HEK293 (cell line): ENCODE data around the gene FLT3LG.

ENCODE experiments used
- CTCF ChIA-PET: fragments of 350-600 bp; formaldehyde crosslinking; extraction: SDS; loops from one replicate; lab custom pipeline; 2021; ENCODE audit warnings: antibody characterized with exemption; lab: Yijun Ruan, JAX
- POLR2A ChIA-PET: fragments of 300-600 bp; formaldehyde crosslinking; extraction: SDS; loops from one replicate; lab custom pipeline; 2020; ENCODE audit warnings: antibody characterized with exemption, inconsistent platforms; lab: Yijun Ruan, JAX
- H3K27ac ChIP-seq: fragments of 200-500 bp; sonication (Bioruptor generic); 2 replicates; pipeline ENCODE4 v1.5.1; 2014; ENCODE audit warnings: low read depth, low read length, control low read depth, inconsistent platforms; ENCODE audit errors: extremely low read depth
- H3K36me3 ChIP-seq, 2 experiments: fragments of 200-500 bp in 1 of 2; sonication (Bioruptor generic) in 1 of 2; 1 replicate in 1 of 2; 2 replicates in 1 of 2; pipeline ENCODE4 v1.5.1; 2014 to 2017; ENCODE audit warnings: inconsistent platforms in 2 of 2, low read length in 2 of 2; ENCODE audit not compliant: control insufficient read depth in 2 of 2, insufficient read depth in 1 of 2
- H3K4me1 ChIP-seq: fragments of 200-500 bp; sonication (Bioruptor generic); 2 replicates; pipeline ENCODE4 v1.5.1; 2014; ENCODE audit warnings: mild to moderate bottlenecking, low read length, inconsistent platforms; ENCODE audit not compliant: control insufficient read depth, insufficient read depth
- H3K4me3 ChIP-seq: 2 replicates; pipeline ENCODE4 v1.5.1; 2011; ENCODE audit warnings: low read depth, mild to moderate bottlenecking, control low read depth, low read length, moderate library complexity
- H3K9me3 ChIP-seq: fragments of 200-500 bp; sonication (Bioruptor generic); 2 replicates; pipeline ENCODE4 v1.5.1; 2014; ENCODE audit warnings: low read depth, low read length, inconsistent platforms; ENCODE audit not compliant: control insufficient read depth, insufficient read depth
- BCL11B ChIP-seq: fragments of 450-650 bp; formaldehyde crosslinking; IDR thresholded peaks from 2 replicates; pipeline ENCODE4 v1.5.1; 2016; ENCODE audit warnings: low read depth, missing biosample characterization, missing genetic modification characterization
- KLF10 ChIP-seq: fragments of 450-650 bp; IDR thresholded peaks from 2 replicates; pipeline ENCODE4 v1.5.1; 2018; ENCODE audit warnings: missing biosample characterization, mild to moderate bottlenecking, missing genetic modification characterization
- KLF9 ChIP-seq: fragments of 450-650 bp; formaldehyde crosslinking; IDR thresholded peaks from 2 replicates; pipeline ENCODE4 v1.5.1; 2016; ENCODE audit warnings: missing biosample characterization, missing genetic modification characterization, low read depth
- PBX3 ChIP-seq: sonication (generic); formaldehyde crosslinking; IDR thresholded peaks from 2 replicates; pipeline ENCODE4 v1.8.1; 2022; ENCODE audit warnings: mild to moderate bottlenecking, moderate library complexity, missing genetic modification reagents
- SP3 ChIP-seq: fragments of 450-650 bp; formaldehyde crosslinking; IDR thresholded peaks from 2 replicates; pipeline ENCODE4 v1.5.1; 2016; ENCODE audit warnings: missing biosample characterization, missing genetic modification characterization
- SP7 ChIP-seq: fragments of 450-650 bp; formaldehyde crosslinking; IDR thresholded peaks from 2 replicates; pipeline ENCODE4 v1.5.1; 2016; ENCODE audit warnings: missing biosample characterization, missing genetic modification characterization
- TRIM28 ChIP-seq: IDR thresholded peaks from 2 replicates; pipeline ENCODE4 v1.6.1; 2011; ENCODE audit warnings: low read length, control low read depth, borderline replicate concordance
- ZBTB1 ChIP-seq: fragments of 450-650 bp; formaldehyde crosslinking; IDR thresholded peaks from 2 replicates; pipeline ENCODE4 v1.5.1; 2016; ENCODE audit warnings: missing biosample characterization, missing genetic modification characterization
- ZBTB17 ChIP-seq: fragments of 450-650 bp; formaldehyde crosslinking; IDR thresholded peaks from 2 replicates; pipeline ENCODE4 v1.5.1; 2016; ENCODE audit warnings: missing biosample characterization, missing genetic modification characterization
- ZBTB48 ChIP-seq: fragments of 450-650 bp; formaldehyde crosslinking; IDR thresholded peaks from 2 replicates; pipeline ENCODE4 v1.5.1; 2016; ENCODE audit warnings: missing biosample characterization, missing genetic modification characterization
- ZFP69B ChIP-seq: fragments of 450-650 bp; formaldehyde crosslinking; IDR thresholded peaks from 2 replicates; pipeline ENCODE4 v1.5.1; 2016; ENCODE audit warnings: missing biosample characterization, missing genetic modification characterization
- ZNF157 ChIP-seq: fragments of 450-650 bp; formaldehyde crosslinking; IDR thresholded peaks from 2 replicates; pipeline ENCODE4 v1.5.1; 2016; ENCODE audit warnings: missing biosample characterization, missing genetic modification characterization
- ZNF174 ChIP-seq: fragments of 450-650 bp; formaldehyde crosslinking; IDR thresholded peaks from 2 replicates; pipeline ENCODE4 v1.5.0; 2017; ENCODE audit warnings: missing biosample characterization, mild to moderate bottlenecking, missing genetic modification characterization
- ZNF2 ChIP-seq: fragments of 450-650 bp; formaldehyde crosslinking; IDR thresholded peaks from 2 replicates; pipeline ENCODE4 v1.5.1; 2016; ENCODE audit warnings: missing biosample characterization, missing genetic modification characterization
- ZNF214 ChIP-seq: fragments of 450-650 bp; formaldehyde crosslinking; IDR thresholded peaks from 2 replicates; pipeline ENCODE4 v1.5.1; 2017; ENCODE audit warnings: missing biosample characterization, mild to moderate bottlenecking, missing genetic modification characterization, borderline replicate concordance
- ZNF239 ChIP-seq: fragments of 450-650 bp; formaldehyde crosslinking; IDR thresholded peaks from 2 replicates; pipeline ENCODE4 v1.5.1; 2016; ENCODE audit warnings: missing biosample characterization, missing genetic modification characterization
- ZNF311 ChIP-seq: fragments of 450-650 bp; formaldehyde crosslinking; IDR thresholded peaks from 2 replicates; pipeline ENCODE4 v1.5.1; 2017; ENCODE audit warnings: missing biosample characterization, missing genetic modification characterization, borderline replicate concordance
- ZNF335 ChIP-seq: fragments of 450-650 bp; formaldehyde crosslinking; conservative IDR thresholded peaks from 2 replicates; pipeline ENCODE4 v1.5.1; 2016; ENCODE audit warnings: missing biosample characterization, missing genetic modification characterization
- ZNF391 ChIP-seq: fragments of 450-650 bp; formaldehyde crosslinking; IDR thresholded peaks from 2 replicates; pipeline ENCODE4 v1.5.1; 2016; ENCODE audit warnings: low read depth, missing biosample characterization, missing genetic modification characterization, borderline replicate concordance
- ZNF426 ChIP-seq: fragments of 450-650 bp; formaldehyde crosslinking; IDR thresholded peaks from 2 replicates; pipeline ENCODE4 v1.5.1; 2017; ENCODE audit warnings: missing biosample characterization, missing genetic modification characterization, mild to moderate bottlenecking, inconsistent platforms, moderate library complexity
- ZNF518A ChIP-seq: fragments of 450-650 bp; formaldehyde crosslinking; conservative IDR thresholded peaks from 2 replicates; pipeline ENCODE4 v1.5.1; 2016; ENCODE audit warnings: low read depth, missing biosample characterization, missing genetic modification characterization
- ZNF544 ChIP-seq: fragments of 450-650 bp; formaldehyde crosslinking; IDR thresholded peaks from 2 replicates; pipeline ENCODE4 v1.5.0; 2017; ENCODE audit warnings: missing biosample characterization, missing genetic modification characterization
- ZNF580 ChIP-seq: fragments of 450-650 bp; formaldehyde crosslinking; IDR thresholded peaks from 2 replicates; pipeline ENCODE4 v1.5.1; 2016; ENCODE audit warnings: missing biosample characterization, missing genetic modification characterization
- ZNF629 ChIP-seq: fragments of 450-650 bp; formaldehyde crosslinking; IDR thresholded peaks from 2 replicates; pipeline ENCODE4 v1.5.1; 2017; ENCODE audit warnings: missing biosample characterization, missing genetic modification characterization
- ZNF660 ChIP-seq: fragments of 450-650 bp; IDR thresholded peaks from 2 replicates; pipeline ENCODE4 v1.5.1; 2018; ENCODE audit warnings: missing biosample characterization, mild to moderate bottlenecking, missing genetic modification characterization
- ZNF843 ChIP-seq: fragments of 450-650 bp; formaldehyde crosslinking; IDR thresholded peaks from 2 replicates; pipeline ENCODE4 v1.5.1; 2016; ENCODE audit warnings: missing biosample characterization, missing genetic modification characterization
- TF ChIP-seq, protein P1 (sequence below): fragments of 450-650 bp; formaldehyde crosslinking; IDR thresholded peaks from 2 replicates; pipeline ENCODE4 v1.5.1; 2016; ENCODE audit warnings: missing biosample characterization, missing genetic modification characterization
- TF ChIP-seq, protein P2 (sequence below): fragments of 450-650 bp; formaldehyde crosslinking; IDR thresholded peaks from 2 replicates; pipeline ENCODE4 v1.5.1; 2016; ENCODE audit warnings: missing biosample characterization, missing genetic modification characterization

FLT3LG gene

GRCh38 chr19:49506575-49507105 is 32.6 kb downstream of the FLT3LG start:
- Histone ChIP-seq H3K4me1 (no peaks in the 10 kb centered on the region; the same call in 1 of the 2 replicates), H3K9me3 (no peaks in the 10 kb centered on the region), H3K27ac (no peak overlapping the region), H3K36me3 (no peaks in the 10 kb centered on the region), H3K4me3 (no peak overlapping the region)
- ChIA-PET POLR2A (interaction anchor here (0.6 to 1.1 kb wide), 4 partner anchors 11 to 260 kb away, joined by 3 to 9 read pairs (median 4); partner anchors contain the start of genes AP2A1 and RPS11), CTCF (interaction anchor here (0.6 to 10.8 kb wide), 19 partner anchors 9 to 692 kb away, joined by 3 to 299 read pairs (median 5); no protein-coding TSS in a partner anchor)
- TF ChIP-seq ZNF660 (tag by site-specific recombination) (peak; percentile 40; the same call in 1 of the 2 replicates), ZFP69B (tag by site-specific recombination) (0 out of 2 replicates have a peak, but pooled peaks have one; percentile 19), ZNF239 (no peak), ZNF214 (no peak), ZNF157 (no peak), PBX3 (CRISPR knock-in tag) (no peak), ZNF629 (tag by site-specific recombination) (0 out of 2 replicates have a peak, but pooled peaks have one; percentile 16), ZNF335 (tag by site-specific recombination) (peak; percentile 29; the same call in 1 of the 2 replicates), ZNF426 (no peak), ZNF2 (tag by site-specific recombination) (peak; percentile 56; the same call in 1 of the 2 replicates), ZNF174 (tag by site-specific recombination) (no peak), ZNF518A (tag by site-specific recombination) (no peak), TRIM28 (no peak), KLF9 (tag by site-specific recombination) (no peak), ZBTB48 (tag by site-specific recombination) (peak; percentile 33; the same call in 1 of the 2 replicates), ZBTB1 (tag by site-specific recombination) (no peak), SP3 (peak; percentile 29; the same call in 1 of the 2 replicates), BCL11B (tag by site-specific recombination) (0 out of 2 replicates have a peak, but pooled peaks have one; percentile 3), KLF10 (tag by site-specific recombination) (no peak), ZNF580 (tag by site-specific recombination) (peak; percentile 35), ZNF843 (tag by site-specific recombination) (0 out of 2 replicates have a peak, but pooled peaks have one; percentile 15), ZNF391 (tag by site-specific recombination) (no peak), ZNF544 (tag by site-specific recombination) (no peak), SP7 (tag by site-specific recombination) (peak; percentile 58), ZNF311 (tag by site-specific recombination) (no peak), ZBTB17 (tag by site-specific recombination) (peak; percentile 4; the same call in 1 of the 2 replicates)
- TF ChIP-seq, protein P1, sequence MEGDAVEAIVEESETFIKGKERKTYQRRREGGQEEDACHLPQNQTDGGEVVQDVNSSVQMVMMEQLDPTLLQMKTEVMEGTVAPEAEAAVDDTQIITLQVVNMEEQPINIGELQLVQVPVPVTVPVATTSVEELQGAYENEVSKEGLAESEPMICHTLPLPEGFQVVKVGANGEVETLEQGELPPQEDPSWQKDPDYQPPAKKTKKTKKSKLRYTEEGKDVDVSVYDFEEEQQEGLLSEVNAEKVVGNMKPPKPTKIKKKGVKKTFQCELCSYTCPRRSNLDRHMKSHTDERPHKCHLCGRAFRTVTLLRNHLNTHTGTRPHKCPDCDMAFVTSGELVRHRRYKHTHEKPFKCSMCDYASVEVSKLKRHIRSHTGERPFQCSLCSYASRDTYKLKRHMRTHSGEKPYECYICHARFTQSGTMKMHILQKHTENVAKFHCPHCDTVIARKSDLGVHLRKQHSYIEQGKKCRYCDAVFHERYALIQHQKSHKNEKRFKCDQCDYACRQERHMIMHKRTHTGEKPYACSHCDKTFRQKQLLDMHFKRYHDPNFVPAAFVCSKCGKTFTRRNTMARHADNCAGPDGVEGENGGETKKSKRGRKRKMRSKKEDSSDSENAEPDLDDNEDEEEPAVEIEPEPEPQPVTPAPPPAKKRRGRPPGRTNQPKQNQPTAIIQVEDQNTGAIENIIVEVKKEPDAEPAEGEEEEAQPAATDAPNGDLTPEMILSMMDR (tag by site-specific recombination): peak; percentile 92
- TF ChIP-seq, protein P2, sequence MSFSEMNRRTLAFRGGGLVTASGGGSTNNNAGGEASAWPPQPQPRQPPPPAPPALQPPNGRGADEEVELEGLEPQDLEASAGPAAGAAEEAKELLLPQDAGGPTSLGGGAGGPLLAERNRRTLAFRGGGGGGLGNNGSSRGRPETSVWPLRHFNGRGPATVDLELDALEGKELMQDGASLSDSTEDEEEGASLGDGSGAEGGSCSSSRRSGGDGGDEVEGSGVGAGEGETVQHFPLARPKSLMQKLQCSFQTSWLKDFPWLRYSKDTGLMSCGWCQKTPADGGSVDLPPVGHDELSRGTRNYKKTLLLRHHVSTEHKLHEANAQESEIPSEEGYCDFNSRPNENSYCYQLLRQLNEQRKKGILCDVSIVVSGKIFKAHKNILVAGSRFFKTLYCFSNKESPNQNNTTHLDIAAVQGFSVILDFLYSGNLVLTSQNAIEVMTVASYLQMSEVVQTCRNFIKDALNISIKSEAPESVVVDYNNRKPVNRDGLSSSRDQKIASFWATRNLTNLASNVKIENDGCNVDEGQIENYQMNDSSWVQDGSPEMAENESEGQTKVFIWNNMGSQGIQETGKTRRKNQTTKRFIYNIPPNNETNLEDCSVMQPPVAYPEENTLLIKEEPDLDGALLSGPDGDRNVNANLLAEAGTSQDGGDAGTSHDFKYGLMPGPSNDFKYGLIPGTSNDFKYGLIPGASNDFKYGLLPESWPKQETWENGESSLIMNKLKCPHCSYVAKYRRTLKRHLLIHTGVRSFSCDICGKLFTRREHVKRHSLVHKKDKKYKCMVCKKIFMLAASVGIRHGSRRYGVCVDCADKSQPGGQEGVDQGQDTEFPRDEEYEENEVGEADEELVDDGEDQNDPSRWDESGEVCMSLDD (tag by site-specific recombination): 0 out of 2 replicates have a peak, but pooled peaks have one; percentile 23
